PFSK-1 (cell line): ENCODE measurements around the gene THBD.

Experiments
- POLR2AphosphoS5 ChIP-seq: IDR thresholded peaks from 2 replicates; pipeline ENCODE4 v1.6.1; 2012; ENCODE audit warnings: low read depth, mild to moderate bottlenecking, control low read depth, low read length, moderate library complexity
- SIN3A ChIP-seq: IDR thresholded peaks from 2 replicates; pipeline ENCODE4 v1.6.1; 2012; ENCODE audit warnings: mild to moderate bottlenecking, low read length, moderate library complexity, borderline replicate concordance; ENCODE audit not compliant: insufficient read depth
- TAF1 ChIP-seq: IDR thresholded peaks from 2 replicates; pipeline ENCODE4 v1.6.1; 2012; ENCODE audit warnings: low read length, control low read depth, borderline replicate concordance; ENCODE audit not compliant: insufficient read depth
- TF ChIP-seq, protein P1 (sequence below), 2 experiments: IDR thresholded peaks; 2 replicates each; pipeline versions ENCODE4 v1.6.1 to v1.8.0; 2011 to 2012; ENCODE audit warnings: low read depth in 2 of 2, low read length in 2 of 2, control low read depth in 1 of 2, inconsistent platforms in 1 of 2, mild to moderate bottlenecking in 1 of 2, moderate library complexity in 1 of 2; ENCODE audit not compliant: insufficient read depth in 1 of 2

DNA sequence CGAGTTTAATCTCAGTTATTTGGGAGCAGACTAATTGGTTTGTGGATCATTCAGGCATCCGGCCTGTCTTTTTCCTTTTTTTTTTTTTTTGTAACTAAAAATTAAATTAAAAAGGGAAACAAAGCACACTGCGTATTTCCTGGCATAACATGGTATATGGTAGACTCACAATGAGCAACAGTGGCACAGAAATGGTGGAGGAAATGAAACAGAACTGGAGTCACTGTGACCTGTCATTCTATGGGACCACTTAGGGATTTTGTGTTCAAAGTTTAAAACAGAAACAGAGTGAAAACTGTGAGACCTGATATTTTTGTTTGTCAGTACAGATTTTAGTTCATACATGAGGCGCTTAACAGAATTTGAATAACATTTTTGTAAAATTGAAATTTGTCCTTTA, 41.4 kb upstream of the THBD start:
- TF ChIP-seq TAF1 (no peak), POLR2AphosphoS5 (no peak), SIN3A (no peak)
- TF ChIP-seq, protein P1, sequence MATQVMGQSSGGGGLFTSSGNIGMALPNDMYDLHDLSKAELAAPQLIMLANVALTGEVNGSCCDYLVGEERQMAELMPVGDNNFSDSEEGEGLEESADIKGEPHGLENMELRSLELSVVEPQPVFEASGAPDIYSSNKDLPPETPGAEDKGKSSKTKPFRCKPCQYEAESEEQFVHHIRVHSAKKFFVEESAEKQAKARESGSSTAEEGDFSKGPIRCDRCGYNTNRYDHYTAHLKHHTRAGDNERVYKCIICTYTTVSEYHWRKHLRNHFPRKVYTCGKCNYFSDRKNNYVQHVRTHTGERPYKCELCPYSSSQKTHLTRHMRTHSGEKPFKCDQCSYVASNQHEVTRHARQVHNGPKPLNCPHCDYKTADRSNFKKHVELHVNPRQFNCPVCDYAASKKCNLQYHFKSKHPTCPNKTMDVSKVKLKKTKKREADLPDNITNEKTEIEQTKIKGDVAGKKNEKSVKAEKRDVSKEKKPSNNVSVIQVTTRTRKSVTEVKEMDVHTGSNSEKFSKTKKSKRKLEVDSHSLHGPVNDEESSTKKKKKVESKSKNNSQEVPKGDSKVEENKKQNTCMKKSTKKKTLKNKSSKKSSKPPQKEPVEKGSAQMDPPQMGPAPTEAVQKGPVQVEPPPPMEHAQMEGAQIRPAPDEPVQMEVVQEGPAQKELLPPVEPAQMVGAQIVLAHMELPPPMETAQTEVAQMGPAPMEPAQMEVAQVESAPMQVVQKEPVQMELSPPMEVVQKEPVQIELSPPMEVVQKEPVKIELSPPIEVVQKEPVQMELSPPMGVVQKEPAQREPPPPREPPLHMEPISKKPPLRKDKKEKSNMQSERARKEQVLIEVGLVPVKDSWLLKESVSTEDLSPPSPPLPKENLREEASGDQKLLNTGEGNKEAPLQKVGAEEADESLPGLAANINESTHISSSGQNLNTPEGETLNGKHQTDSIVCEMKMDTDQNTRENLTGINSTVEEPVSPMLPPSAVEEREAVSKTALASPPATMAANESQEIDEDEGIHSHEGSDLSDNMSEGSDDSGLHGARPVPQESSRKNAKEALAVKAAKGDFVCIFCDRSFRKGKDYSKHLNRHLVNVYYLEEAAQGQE (IDR thresholded peaks at IDR 0.05; ENCODE audit: insufficient read depth in 1 of 2, low read depth in 2 of 2, low read length in 2 of 2), result no peak
